Measurements from ENCODE around the gene DDX17.

Gene DDX17

DNA sequence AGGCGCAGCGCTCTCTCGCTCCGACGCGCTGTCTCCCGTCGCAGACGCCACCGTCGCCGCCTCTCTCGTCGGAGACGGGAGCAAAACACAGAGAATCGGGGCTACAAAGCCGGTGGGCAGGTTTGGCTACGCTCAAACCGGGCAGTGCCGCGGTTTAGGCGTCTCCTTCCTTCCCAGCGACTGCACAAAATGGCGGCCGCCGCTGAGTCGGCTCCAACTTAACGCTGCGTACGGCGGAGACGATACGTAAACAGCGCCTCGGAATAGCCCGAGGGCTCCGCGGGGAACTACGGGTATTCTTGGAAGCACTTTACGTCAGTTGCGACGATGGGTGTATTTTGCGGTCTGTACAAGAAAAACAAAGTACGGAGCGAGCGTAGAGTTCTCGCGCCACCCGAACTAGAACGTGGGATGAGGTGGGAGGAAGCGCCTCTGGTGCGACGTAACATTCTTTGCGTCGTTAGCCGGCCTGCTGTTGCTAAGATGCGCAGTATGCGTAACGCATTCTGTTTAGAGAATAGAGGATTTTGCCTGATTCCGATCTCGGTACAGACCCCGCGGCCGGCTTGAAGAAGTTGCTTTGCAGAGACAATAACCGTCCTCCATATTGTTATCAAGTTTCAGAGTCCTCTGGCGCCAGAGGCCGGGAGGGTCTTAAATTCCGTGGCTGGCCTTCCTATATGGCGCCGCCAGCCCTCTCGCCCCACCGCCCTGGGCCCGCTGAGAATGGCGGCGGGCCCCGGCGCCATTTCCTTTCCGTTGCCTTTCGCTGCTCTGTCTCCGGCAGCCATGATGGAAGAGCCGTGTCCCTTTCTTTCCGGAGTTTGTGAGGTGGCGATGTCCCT, at the start of gene DDX17:
TSS of gene DDX17 (minus strand) at position 194 of the 845 bp plus-strand sequence.
- peak; percentile 92 for DNase-seq

GRCh38 chr22:38554281-38554680, 48.2 kb upstream of the DDX17 start:
- DNase-seq = no peak

- DNase-seq = no peak
These were observed 43.2 kb upstream of the DDX17 start for GRCh38 chr22:38549101-38549894.

DNA sequence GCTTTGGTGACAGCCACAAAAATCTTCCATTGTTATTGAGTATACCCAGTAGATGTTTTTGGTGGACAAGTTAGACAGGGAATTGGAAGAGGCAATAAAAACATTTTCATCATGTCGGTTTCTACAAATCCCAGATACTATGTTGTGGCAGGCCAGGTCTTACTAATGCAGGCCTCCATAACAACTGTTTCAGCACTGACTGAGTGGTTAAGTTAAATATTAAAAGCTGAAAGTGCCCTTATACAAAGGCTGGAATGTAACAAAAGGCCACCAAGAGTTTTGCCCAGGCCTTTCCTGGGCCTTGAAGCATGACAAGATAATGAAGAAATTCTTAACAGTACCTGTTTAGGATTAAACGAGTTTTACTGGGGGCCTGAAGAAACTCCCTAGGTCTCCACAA, 34.6 kb upstream of the DDX17 start:
- no peak for DNase-seq

GRCh38 chr22:38531251-38531938, 25.3 kb upstream of the DDX17 start:
- no peak for DNase-seq

- no peak for DNase-seq
These were observed 18.3 kb upstream of the DDX17 start for GRCh38 chr22:38524429-38524828.

- DNase-seq = no peak
These were observed 17.4 kb upstream of the DDX17 start for GRCh38 chr22:38523479-38523878.

DNA sequence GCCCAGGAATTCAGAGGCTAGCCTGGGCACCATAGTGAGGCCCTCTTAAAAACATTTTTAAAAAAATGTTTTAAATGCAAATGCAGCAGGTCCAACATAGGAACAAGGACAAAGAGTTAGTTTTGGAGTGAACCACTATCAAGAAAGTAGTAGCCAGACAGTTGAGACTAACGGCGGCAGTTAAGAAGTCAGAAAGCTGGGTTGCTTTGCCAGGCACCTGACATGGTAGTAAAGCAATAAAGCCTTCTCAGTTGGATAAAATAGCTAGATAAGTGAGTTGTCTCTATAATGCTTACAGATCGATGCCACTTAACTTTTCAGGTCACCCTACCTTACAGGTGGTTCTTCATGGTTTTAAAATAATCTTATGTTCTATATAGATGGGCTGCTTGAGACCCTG, 16.9 kb upstream of the DDX17 start:
- DNase-seq = no peak

- no peak for DNase-seq
These were observed 13.5 kb upstream of the DDX17 start for GRCh38 chr22:38519453-38520250.

DNA sequence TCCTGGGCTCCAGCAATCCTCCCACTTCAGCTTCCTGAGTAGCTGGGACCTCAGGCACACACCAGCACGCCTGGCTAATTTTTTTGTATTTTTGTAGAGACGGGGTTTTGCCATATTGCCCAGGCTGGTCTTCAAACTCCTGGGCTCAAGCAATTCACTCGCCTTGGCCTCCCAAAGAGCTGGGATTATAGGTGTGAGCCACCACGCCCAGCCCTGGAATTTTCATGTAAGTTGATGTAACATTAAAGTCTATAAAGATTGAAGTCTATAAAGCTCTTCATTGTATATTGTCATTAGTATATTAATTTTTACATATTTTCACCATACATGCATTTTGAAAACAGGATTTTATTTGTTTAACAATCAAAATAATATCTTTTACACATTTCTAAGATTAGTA, 12.5 kb upstream of the DDX17 start:
- DNase-seq = no peak

GRCh38 chr22:38513063-38513462, 7.0 kb upstream of the DDX17 start:
- DNase-seq = peak; percentile 19

GRCh38 chr22:38510416-38510970, 4.4 kb upstream of the DDX17 start:
- DNase-seq = peak; percentile 57

DNA sequence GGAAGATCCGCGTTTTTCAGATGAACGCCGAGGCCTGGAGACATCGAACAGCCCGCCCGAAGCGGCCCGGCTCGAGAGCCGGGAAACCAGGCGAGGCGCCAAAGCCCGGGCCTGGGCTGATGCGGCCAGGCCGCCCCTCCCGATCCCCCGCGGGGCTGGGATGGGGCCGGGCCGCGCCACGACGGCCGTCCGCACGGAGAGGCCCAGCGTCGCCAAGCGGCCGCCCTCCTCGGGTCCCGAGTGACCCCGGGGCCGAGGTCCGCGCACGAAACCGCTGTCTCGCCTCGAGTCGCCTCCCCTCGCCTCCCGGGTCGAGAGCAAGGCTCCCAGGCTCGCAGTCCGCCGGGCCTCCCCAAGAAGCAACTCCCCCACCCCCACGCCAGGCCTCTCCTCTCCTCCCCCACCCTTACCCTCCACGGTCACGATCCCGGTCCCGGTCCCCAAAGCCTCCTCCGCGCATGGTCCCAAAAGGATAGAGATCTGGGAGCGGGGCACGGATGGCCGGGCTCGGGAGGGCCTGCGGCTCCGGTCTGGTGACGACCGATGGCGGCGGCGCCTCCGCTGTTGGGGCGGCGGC, 482 bp downstream of the DDX17 start:
- no peak for DNase-seq

DNA sequence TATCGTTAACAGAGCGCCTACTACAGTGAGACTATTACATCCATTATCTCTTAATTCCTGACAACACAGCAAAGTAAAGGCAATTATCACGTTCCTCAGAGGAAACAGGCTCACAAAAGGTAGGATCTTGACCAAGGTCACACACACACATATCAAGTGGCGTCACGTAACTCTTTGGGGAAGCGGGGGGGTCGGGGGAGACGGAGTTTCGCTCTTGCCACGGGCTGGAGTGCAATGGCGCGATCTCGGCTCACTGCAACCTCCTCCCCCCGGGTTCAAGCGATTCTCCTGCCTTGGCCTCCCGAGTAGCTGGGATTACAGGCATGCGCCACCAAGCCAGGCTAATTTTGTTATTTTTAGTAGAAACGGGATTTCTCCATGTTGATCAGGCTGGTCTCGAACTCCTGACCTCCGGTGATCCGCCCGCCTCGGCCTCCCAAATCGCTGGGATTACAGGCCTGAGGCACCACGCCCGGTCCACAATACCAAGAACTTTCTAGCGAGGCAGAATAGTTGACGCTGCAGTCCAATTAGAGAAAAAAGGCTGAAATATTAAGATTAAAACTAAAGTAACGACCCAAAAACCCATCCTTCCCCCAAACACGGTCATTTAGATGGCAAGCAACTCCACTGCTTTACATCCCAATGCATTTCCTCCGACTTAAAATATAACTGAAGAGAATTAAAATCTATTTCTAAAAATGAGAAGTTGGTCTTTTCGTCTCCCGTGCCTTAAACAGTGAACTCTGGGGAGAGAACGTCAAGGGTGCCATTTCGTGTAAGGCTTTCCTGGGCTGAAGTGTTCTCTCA, 1.2 kb downstream of the DDX17 start:
- no peak for DNase-seq

GRCh38 chr22:38503021-38503420, 3.1 kb downstream of the DDX17 start:
- no peak for DNase-seq

DNA sequence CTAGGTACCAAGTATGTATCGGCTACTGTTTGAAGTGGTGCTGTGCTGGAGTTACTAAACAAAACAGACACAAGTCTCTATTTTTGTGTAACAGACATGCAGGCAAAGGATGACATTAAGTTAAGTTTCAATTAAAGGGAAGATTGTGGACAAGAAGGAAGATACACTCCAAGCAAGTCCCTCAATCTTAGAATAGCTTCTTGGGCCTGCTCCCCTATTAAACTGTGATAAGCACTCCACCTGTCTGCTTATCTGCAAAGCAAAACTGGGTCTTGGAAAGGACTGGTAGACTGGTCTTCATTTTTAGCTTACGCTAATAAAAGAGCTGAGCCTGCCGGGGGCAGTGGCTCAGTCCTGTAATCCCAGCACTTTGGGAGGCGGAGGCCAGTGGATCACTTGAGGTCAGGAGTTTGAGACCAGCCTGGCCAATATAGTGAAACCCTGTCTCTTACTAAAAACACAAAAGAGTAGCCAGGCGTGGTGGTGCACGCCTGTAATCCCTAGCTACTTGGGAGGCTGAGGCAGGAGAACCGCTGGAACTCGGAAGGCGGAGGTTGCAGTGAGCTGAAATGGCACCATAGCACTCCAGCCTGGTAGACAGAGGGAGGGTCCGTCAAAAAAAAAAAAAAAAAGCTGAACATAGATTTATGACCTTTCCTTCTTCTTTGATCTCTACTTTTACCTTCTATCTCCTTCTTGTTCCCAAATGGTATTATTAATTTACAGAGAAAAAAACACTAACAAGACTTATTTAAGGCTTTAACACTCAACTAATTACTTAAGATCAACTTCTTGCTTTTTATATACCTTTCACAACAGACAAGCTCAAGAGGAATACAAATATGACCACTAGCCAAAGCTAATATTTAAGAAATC, 4.1 kb downstream of the DDX17 start:
- no peak for DNase-seq

- no peak for DNase-seq
These were observed 8.2 kb downstream of the DDX17 start for GRCh38 chr22:38497869-38498268.

DNA sequence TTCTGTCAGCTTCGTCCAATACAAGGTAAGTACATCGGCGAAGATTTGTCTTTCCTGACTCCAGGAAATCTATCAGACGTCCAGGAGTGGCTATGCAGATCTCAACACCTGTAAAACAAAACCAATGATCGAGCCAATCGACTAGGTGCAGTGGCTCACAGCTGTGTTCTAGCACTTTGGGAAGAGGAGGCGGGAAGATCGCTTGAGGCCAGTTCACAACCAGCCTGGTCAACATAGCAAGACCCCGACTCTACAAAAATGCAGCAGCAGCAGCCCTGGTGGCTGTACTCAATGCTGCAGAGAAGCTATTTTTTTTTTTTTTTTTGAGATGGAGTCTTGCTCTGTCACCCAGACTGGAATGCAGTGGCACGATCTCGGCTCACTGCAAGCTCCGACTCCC, 11.2 kb downstream of the DDX17 start:
- DNase-seq = no peak

- no peak for DNase-seq
These were observed 11.6 kb downstream of the DDX17 start for GRCh38 chr22:38494498-38494897.

GRCh38 chr22:38491707-38492348, 14.3 kb downstream of the DDX17 start:
- no peak for DNase-seq

Measured in KG1 (cell line).